HEK293 (cell line): ENCODE data around the gene ROBO1.
"Not testable (repeated sequence)": the region's sequence is repeated elsewhere in the genome, so short reads cannot be mapped to it uniquely, and the experiment has no call there.

Experiments used
- BCL11A ChIP-seq: fragments of 450-650 bp; formaldehyde crosslinking; IDR thresholded peaks from 2 replicates; pipeline ENCODE4 v1.5.1; 2016; ENCODE audit warnings: low read depth, missing biosample characterization, missing genetic modification characterization
- CTCF ChIP-seq: fragments of 450-650 bp; formaldehyde crosslinking; IDR thresholded peaks from 2 replicates; pipeline ENCODE4 v1.5.1; 2016; ENCODE audit warnings: missing biosample characterization, missing genetic modification characterization
- ELK4 ChIP-seq: IDR thresholded peaks from 2 replicates; pipeline ENCODE4 v1.6.1; 2011; ENCODE audit warnings: mild to moderate bottlenecking, low read depth, low read length, borderline replicate concordance
- KLF16 ChIP-seq: fragments of 450-650 bp; formaldehyde crosslinking; IDR thresholded peaks from 2 replicates; pipeline ENCODE4 v1.5.1; 2017; ENCODE audit warnings: missing biosample characterization, missing genetic modification characterization
- PRDM4 ChIP-seq: fragments of 450-650 bp; formaldehyde crosslinking; IDR thresholded peaks from 2 replicates; pipeline ENCODE4 v1.5.1; 2017; ENCODE audit warnings: missing biosample characterization, missing genetic modification characterization
- SETDB1 ChIP-seq: IDR thresholded peaks from one replicate; pipeline ENCODE4 v1.6.1; 2017; ENCODE audit warnings: mild to moderate bottlenecking, low read length, moderate library complexity, mixed read lengths; ENCODE audit not compliant: insufficient read length
- ZBTB17 ChIP-seq: fragments of 450-650 bp; formaldehyde crosslinking; IDR thresholded peaks from 2 replicates; pipeline ENCODE4 v1.5.1; 2016; ENCODE audit warnings: missing biosample characterization, missing genetic modification characterization
- ZBTB44 ChIP-seq: fragments of 450-650 bp; IDR thresholded peaks from 2 replicates; pipeline ENCODE4 v1.5.1; 2018; ENCODE audit warnings: missing biosample characterization, mild to moderate bottlenecking, missing genetic modification characterization
- ZNF398 ChIP-seq: fragments of 450-650 bp; formaldehyde crosslinking; IDR thresholded peaks from 2 replicates; pipeline ENCODE4 v1.5.1; 2017; ENCODE audit warnings: missing biosample characterization, missing genetic modification characterization
- ZNF426 ChIP-seq: fragments of 450-650 bp; formaldehyde crosslinking; IDR thresholded peaks from 2 replicates; pipeline ENCODE4 v1.5.1; 2017; ENCODE audit warnings: missing biosample characterization, missing genetic modification characterization, mild to moderate bottlenecking, inconsistent platforms, moderate library complexity
- ZSCAN16 ChIP-seq: fragments of 450-650 bp; formaldehyde crosslinking; IDR thresholded peaks from 2 replicates; pipeline ENCODE4 v1.5.1; 2016; ENCODE audit warnings: missing biosample characterization, missing genetic modification characterization

GRCh38 chr3:79299949-79300635 is 467.7 kb downstream of the ROBO1 start:
- not testable (repeated sequence) for TF ChIP-seq ZBTB44 (tag by site-specific recombination); CTCF (tag by site-specific recombination); ZBTB17 (tag by site-specific recombination); PRDM4 (tag by site-specific recombination); BCL11A (tag by site-specific recombination); ZNF426 (tag by site-specific recombination); KLF16 (tag by site-specific recombination); ZSCAN16 (tag by site-specific recombination); SETDB1; ELK4; ZNF398 (tag by site-specific recombination)
